GM23248 (cell line): ENCODE data around the gene MRPL38. TPM values are rescaled to one million over a fixed set of nuclear protein-coding genes. Genes with fewer than 3 reads are reported as not detected.
"Not testable (repeated sequence)": the region's sequence is repeated elsewhere in the genome, so short reads cannot be mapped to it uniquely, and the experiment has no call there.

Experiments used
- DNase-seq: peaks from one replicate; pipeline ENCODE4 v3.0.0-alpha.2; 2015
- H2AFZ ChIP-seq: fragments of 200-600 bp; sonication (generic); 2 replicates; pipeline ENCODE4 v1.6.1; 2016; ENCODE audit warnings: antibody characterized with exemption
- H3F3A ChIP-seq: fragments of 200-600 bp; sonication (generic); 2 replicates; pipeline ENCODE4 v1.6.1; 2016; ENCODE audit warnings: mild to moderate bottlenecking, antibody characterized with exemption, mixed run types; ENCODE audit not compliant: insufficient read depth
- H3K27ac ChIP-seq: fragments of 200-600 bp; sonication (generic); 2 replicates; pipeline ENCODE4 v1.5.1; 2016; ENCODE audit warnings: mild to moderate bottlenecking
- H3K27me3 ChIP-seq: fragments of 200-600 bp; sonication (generic); replicated peaks from 2 replicates; pipeline ENCODE4 v1.6.1; 2016; ENCODE audit warnings: mild to moderate bottlenecking; ENCODE audit not compliant: insufficient read depth
- H3K36me3 ChIP-seq: fragments of 200-600 bp; sonication (generic); 2 replicates; pipeline ENCODE4 v1.6.1; 2016; ENCODE audit warnings: low read depth, mild to moderate bottlenecking
- H3K4me1 ChIP-seq: fragments of 200-600 bp; sonication (generic); 2 replicates; pipeline ENCODE4 v1.6.1; 2016; ENCODE audit warnings: mild to moderate bottlenecking; ENCODE audit not compliant: insufficient read depth
- H3K4me2 ChIP-seq: fragments of 200-600 bp; sonication (generic); one replicate; pipeline ENCODE4 v1.6.1; 2016; ENCODE audit warnings: mild to moderate bottlenecking; ENCODE audit not compliant: unreplicated experiment
- H3K4me3 ChIP-seq: fragments of 200-600 bp; sonication (generic); 2 replicates; pipeline ENCODE4 v1.5.1; 2016; ENCODE audit warnings: mild to moderate bottlenecking
- H3K79me2 ChIP-seq: fragments of 200-600 bp; sonication (generic); 2 replicates; pipeline ENCODE4 v1.6.1; 2016; ENCODE audit warnings: mild to moderate bottlenecking; ENCODE audit not compliant: insufficient read depth
- H3K9ac ChIP-seq: fragments of 200-600 bp; sonication (generic); 2 replicates; pipeline ENCODE4 v1.6.1; 2016; ENCODE audit warnings: mild to moderate bottlenecking
- H3K9me2 ChIP-seq: fragments of 200-600 bp; sonication (generic); 2 replicates; pipeline ENCODE4 v1.6.1; 2016; ENCODE audit warnings: mixed run types, mild to moderate bottlenecking, moderate library complexity; ENCODE audit not compliant: insufficient read depth
- H3K9me3 ChIP-seq: fragments of 200-600 bp; sonication (generic); one replicate; pipeline ENCODE4 v1.6.1; 2017; ENCODE audit warnings: low read depth
- H4K20me1 ChIP-seq: fragments of 200-600 bp; sonication (generic); 2 replicates; pipeline ENCODE4 v1.6.0; 2016; ENCODE audit not compliant: insufficient read depth
- EZH2 ChIP-seq: fragments of 200-600 bp; sonication (generic); IDR thresholded peaks from 2 replicates; pipeline ENCODE4 v1.6.1; 2018; ENCODE audit warnings: antibody characterized with exemption, mild to moderate bottlenecking; ENCODE audit not compliant: insufficient read depth, poor library complexity, severe bottlenecking
- EZH2phosphoT487 ChIP-seq: fragments of 200-600 bp; sonication (generic); IDR thresholded peaks from 2 replicates; pipeline ENCODE4 v1.6.1; 2018; ENCODE audit warnings: antibody characterized with exemption, moderate library complexity, mild to moderate bottlenecking, low read depth; ENCODE audit not compliant: insufficient read depth
- WGBS, 2 experiments: methylation state at CpG; one replicate each; pipeline ENCODE4 v1.1.6; 2015 to 2017; ENCODE audit warnings: low lambda C conversion rate in 2 of 2, low coverage in 1 of 2; ENCODE audit errors: missing lambda C conversion rate in 2 of 2; 5-methylcytosine and 5-hydroxymethylcytosine counted together
- in situ Hi-C: fragments of 300-500 bp; cut with MboI; formaldehyde crosslinking; loops from 2 replicates; pipeline ENCODE4 v1.15.0; 2020
- polyA plus RNA-seq: library from polyadenylated mRNA; unstranded; fragments of >200 nt; fragmentation: Nextera tagmentation; extraction: Ambion mirVana; gene quantifications from 2 replicates; pipeline ENCODE4 v1.2.1, GENCODE V29; 2016
- total RNA-seq: library from RNA; depleted of rRNA; stranded (reverse); fragments of >200 nt; shearing (Covaris generic); gene quantifications from 2 replicates; pipeline ENCODE4 v1.2.3, GENCODE V29; 2014

The MRPL38 gene
- total and polyA plus RNA-seq, 2 experiments from 2014 or later, result 18.8 to 51.9 TPM

GRCh38 chr17:75864448-75864871 is 40.2 kb downstream of the MRPL38 start:
- H3K9ac ChIP-seq, result peak overlapping the region; percentile 36

GRCh38 chr17:75861927-75862317 is 42.8 kb downstream of the MRPL38 start:
- H3K79me2 ChIP-seq, result no peaks in the 10 kb centered on the region
- DNase-seq, result peak; percentile 86
- H3K36me3 ChIP-seq, result no peaks in the 10 kb centered on the region
- in situ Hi-C loops, result no loop called here
- peak overlapping the region; percentile 22; the same call in 1 of the 2 replicates for H3K9ac ChIP-seq
- H3K4me1 ChIP-seq, result peaks cover 8% of the 10 kb centered on the region
- H3K27ac ChIP-seq, result peak overlapping the region; percentile 56
- H3K9me2 ChIP-seq, result no peaks in the 10 kb centered on the region
- 0 out of 2 replicates have a peak, but pooled peaks cover 3% of the 10 kb centered on the region for H3F3A ChIP-seq
- H3K9me3 ChIP-seq, result no peaks in the 10 kb centered on the region
- no peak overlapping the region for H3K4me2 ChIP-seq
- no peak overlapping the region for H3K4me3 ChIP-seq
- peak overlapping the region; percentile 69 for H2AFZ ChIP-seq
- no peaks in the 10 kb centered on the region for H4K20me1 ChIP-seq
- TF ChIP-seq EZH2phosphoT487, result no peak
- TF ChIP-seq EZH2, result no peak
- H3K27me3 ChIP-seq, result no peaks in the 10 kb centered on the region
- 14 to 16% methylated on average over 9 of the region's 9 CpGs for whole genome bisulfite sequencing, 2 experiments

More at GRCh38 chr17:75864448-75864871, 40.2 kb downstream of the MRPL38 start:
- DNase-seq, result peak; percentile 81
- Histone ChIP-seq H3K9me2 (no peaks in the 10 kb centered on the region), H3K27ac (peak overlapping the region; percentile 48), H3K79me2 (no peaks in the 10 kb centered on the region), H3K36me3 (no peaks in the 10 kb centered on the region), H3K4me3 (no peak overlapping the region), H4K20me1 (no peaks in the 10 kb centered on the region), H3K4me1 (peaks cover 17% of the 10 kb centered on the region), H3K4me2 (peak overlapping the region; percentile 34), H3K9me3 (no peaks in the 10 kb centered on the region), H3F3A (0 out of 2 replicates have a peak, but pooled peaks cover 6% of the 10 kb centered on the region), H2AFZ (peak overlapping the region; percentile 61), H3K27me3 (no peaks in the 10 kb centered on the region)
- no peak for TF ChIP-seq EZH2
- in situ Hi-C loops, result no loop called here
- 10 to 11% methylated on average over 8 of the region's 8 CpGs for WGBS, 2 experiments

GRCh38 chr17:75859358-75859757 is 45.3 kb downstream of the MRPL38 start:
- H3K9ac ChIP-seq, H4K20me1 ChIP-seq, H3F3A ChIP-seq, H3K27ac ChIP-seq, in situ Hi-C loops, H3K36me3 ChIP-seq, H3K9me2 ChIP-seq, H3K9me3 ChIP-seq, H3K27me3 ChIP-seq, H2AFZ ChIP-seq, H3K4me3 ChIP-seq, H3K4me2 ChIP-seq, DNase-seq, H3K79me2 ChIP-seq: not testable (repeated sequence)
- 80 to 82% methylated on average over 10 of the region's 10 CpGs for WGBS, 2 experiments
- peaks cover 14% of the 10 kb centered on the region for H3K4me1 ChIP-seq

- H3K4me3 ChIP-seq, result peak overlapping the region; percentile 82
- no peak for TF ChIP-seq EZH2
- WGBS, 2 experiments, result 5 to 6% methylated on average over 24 of the region's 24 CpGs
- peaks cover 8% of the 10 kb centered on the region; the same call in 1 of the 2 replicates for H3K79me2 ChIP-seq
- H3K9me2 ChIP-seq, result no peaks in the 10 kb centered on the region
- H4K20me1 ChIP-seq, result no peaks in the 10 kb centered on the region
- peaks cover 18% of the 10 kb centered on the region for H3F3A ChIP-seq
- no peaks in the 10 kb centered on the region for H3K27me3 ChIP-seq
- peaks cover 25% of the 10 kb centered on the region for H3K4me1 ChIP-seq
- peaks cover 3% of the 10 kb centered on the region; the same call in 1 of the 2 replicates for H3K36me3 ChIP-seq
- H2AFZ ChIP-seq, result peak overlapping the region; percentile 75
- H3K9me3 ChIP-seq, result no peaks in the 10 kb centered on the region
- peak; percentile 51 for DNase-seq
- H3K4me2 ChIP-seq, result peak overlapping the region; percentile 83
- H3K9ac ChIP-seq, result peak overlapping the region; percentile 86
- H3K27ac ChIP-seq, result peak overlapping the region; percentile 62
- in situ Hi-C loops, result no loop called here
Observed at GRCh38 chr17:75856062-75856756, 48.5 kb downstream of the MRPL38 start.
